Measurements from ENCODE around the gene ATP13A1. TPM values are rescaled to one million over a fixed set of nuclear protein-coding genes. Genes with fewer than 3 reads are reported as not detected.
A peak's percentile ranks its signal among the peaks of the same experiment; 100 is the strongest.

ATP13A1 gene
- polyA plus RNA-seq, 1 of the 3 experiments (the other 2 are of a cell fraction): 67.9 TPM

DNA sequence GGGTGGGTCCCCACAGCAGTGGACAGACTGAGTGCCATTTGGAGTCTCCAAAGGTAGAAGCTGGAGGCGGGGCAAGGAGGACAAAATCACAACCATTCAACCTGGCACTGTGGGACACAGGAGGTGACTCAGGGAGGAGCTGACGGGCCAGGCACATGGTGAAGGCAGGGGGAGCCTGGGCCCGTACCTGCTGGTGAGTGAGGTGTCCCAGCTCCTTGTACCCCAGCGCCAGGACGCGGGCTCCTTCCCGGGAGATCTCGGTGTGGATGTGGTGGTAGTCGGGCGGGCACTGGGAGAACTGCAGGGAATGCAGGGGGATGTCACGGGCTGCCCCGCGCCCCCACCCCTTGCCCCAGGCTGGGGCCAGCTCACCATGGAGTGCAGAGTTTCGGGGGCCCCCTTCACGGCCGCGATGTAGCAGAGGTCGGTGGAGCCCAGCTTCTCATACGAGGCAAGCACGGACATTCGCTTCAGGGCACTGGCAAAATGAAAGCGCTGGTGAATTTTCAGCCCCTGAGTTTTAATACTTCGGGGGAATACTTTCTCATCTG, 9.8 kb downstream of the ATP13A1 start (continued):
- TF ChIP-seq, protein P1, sequence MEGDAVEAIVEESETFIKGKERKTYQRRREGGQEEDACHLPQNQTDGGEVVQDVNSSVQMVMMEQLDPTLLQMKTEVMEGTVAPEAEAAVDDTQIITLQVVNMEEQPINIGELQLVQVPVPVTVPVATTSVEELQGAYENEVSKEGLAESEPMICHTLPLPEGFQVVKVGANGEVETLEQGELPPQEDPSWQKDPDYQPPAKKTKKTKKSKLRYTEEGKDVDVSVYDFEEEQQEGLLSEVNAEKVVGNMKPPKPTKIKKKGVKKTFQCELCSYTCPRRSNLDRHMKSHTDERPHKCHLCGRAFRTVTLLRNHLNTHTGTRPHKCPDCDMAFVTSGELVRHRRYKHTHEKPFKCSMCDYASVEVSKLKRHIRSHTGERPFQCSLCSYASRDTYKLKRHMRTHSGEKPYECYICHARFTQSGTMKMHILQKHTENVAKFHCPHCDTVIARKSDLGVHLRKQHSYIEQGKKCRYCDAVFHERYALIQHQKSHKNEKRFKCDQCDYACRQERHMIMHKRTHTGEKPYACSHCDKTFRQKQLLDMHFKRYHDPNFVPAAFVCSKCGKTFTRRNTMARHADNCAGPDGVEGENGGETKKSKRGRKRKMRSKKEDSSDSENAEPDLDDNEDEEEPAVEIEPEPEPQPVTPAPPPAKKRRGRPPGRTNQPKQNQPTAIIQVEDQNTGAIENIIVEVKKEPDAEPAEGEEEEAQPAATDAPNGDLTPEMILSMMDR (IDR thresholded peaks at IDR 0.05): no peak
- TF ChIP-seq EZH2phosphoT487 (IDR thresholded peaks at IDR 0.05; ENCODE audit: borderline replicate concordance, low read depth) (no peak), TEAD4 (IDR thresholded peaks at IDR 0.05; ENCODE audit: borderline replicate concordance, insufficient read depth) (no peak), MXI1 (IDR thresholded peaks at IDR 0.05; ENCODE audit: low read depth, low read length) (no peak)

DNA sequence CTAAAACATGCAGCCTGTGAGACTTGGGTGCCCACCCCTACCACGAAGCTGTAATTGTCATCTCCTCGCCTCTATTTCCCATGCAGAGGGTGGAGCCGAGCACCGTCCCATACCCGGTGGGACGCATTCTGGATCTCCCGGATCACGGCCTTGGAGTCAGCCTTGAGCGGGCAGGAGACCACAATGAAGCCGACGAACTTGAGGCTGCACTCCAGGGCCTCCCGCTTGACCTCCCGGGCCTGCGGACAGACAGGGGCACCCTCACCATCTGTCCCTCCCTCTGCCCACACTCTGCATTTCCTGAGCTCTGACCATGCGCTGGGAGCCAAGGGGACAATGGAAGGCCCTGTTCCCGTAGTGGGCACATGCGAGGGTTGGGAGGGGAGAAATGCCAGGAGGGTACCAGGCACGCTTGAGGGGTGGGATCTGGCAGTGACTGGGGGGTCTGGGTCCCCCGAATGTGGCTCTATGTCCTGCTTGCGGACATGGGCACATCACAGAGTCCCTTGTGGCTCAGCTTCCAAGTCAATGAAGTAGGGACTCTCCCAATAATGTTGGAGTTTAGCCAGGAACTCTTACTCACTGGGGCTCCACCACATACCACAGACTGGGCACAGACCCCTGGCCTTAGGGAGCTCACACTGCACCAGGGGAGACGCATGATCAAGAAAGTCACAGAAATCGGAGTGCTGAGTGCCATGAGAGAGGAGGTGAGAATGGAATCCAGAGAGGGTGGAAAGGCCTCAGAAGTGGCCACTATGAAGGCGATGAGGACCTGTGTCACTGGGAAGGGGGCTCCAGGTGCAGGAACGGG, 10.8 kb downstream of the ATP13A1 start:
- DNase-seq: peak; percentile 25
- TF ChIP-seq SMC3 (IDR thresholded peaks at IDR 0.05; ENCODE audit: low read depth, low read length): no peak
- TF ChIP-seq JUND (IDR thresholded peaks at IDR 0.05): no peak
- TF ChIP-seq CHD2 (IDR thresholded peaks at IDR 0.05; ENCODE audit: low read length, partially characterized antibody): no peak
- TF ChIP-seq GABPA (IDR thresholded peaks at IDR 0.05; ENCODE audit: low read depth): no peak
- TF ChIP-seq, protein P2, sequence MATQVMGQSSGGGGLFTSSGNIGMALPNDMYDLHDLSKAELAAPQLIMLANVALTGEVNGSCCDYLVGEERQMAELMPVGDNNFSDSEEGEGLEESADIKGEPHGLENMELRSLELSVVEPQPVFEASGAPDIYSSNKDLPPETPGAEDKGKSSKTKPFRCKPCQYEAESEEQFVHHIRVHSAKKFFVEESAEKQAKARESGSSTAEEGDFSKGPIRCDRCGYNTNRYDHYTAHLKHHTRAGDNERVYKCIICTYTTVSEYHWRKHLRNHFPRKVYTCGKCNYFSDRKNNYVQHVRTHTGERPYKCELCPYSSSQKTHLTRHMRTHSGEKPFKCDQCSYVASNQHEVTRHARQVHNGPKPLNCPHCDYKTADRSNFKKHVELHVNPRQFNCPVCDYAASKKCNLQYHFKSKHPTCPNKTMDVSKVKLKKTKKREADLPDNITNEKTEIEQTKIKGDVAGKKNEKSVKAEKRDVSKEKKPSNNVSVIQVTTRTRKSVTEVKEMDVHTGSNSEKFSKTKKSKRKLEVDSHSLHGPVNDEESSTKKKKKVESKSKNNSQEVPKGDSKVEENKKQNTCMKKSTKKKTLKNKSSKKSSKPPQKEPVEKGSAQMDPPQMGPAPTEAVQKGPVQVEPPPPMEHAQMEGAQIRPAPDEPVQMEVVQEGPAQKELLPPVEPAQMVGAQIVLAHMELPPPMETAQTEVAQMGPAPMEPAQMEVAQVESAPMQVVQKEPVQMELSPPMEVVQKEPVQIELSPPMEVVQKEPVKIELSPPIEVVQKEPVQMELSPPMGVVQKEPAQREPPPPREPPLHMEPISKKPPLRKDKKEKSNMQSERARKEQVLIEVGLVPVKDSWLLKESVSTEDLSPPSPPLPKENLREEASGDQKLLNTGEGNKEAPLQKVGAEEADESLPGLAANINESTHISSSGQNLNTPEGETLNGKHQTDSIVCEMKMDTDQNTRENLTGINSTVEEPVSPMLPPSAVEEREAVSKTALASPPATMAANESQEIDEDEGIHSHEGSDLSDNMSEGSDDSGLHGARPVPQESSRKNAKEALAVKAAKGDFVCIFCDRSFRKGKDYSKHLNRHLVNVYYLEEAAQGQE (IDR thresholded peaks at IDR 0.05; ENCODE audit: low read depth, low read length): no peak
- TF ChIP-seq YY1 (IDR thresholded peaks at IDR 0.05; ENCODE audit: low read depth): no peak
- TF ChIP-seq FOXJ3 (CRISPR knock-in tag; IDR thresholded peaks at IDR 0.05): no peak
- no peak for TF ChIP-seq TEAD4 (IDR thresholded peaks at IDR 0.05; ENCODE audit: borderline replicate concordance, insufficient read depth)
- TF ChIP-seq, protein P3, sequence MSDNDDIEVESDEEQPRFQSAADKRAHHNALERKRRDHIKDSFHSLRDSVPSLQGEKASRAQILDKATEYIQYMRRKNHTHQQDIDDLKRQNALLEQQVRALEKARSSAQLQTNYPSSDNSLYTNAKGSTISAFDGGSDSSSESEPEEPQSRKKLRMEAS (IDR thresholded peaks at IDR 0.05; ENCODE audit: low read depth): no peak
- no peak for TF ChIP-seq TAF1 (IDR thresholded peaks at IDR 0.05; ENCODE audit: borderline replicate concordance, low read depth, low read length)
- no peak for TF ChIP-seq EP300 (IDR thresholded peaks at IDR 0.05; ENCODE audit: borderline replicate concordance in 1 of 2, low read depth in 1 of 2, low read length in 1 of 2)
- TF ChIP-seq EZH2phosphoT487 (IDR thresholded peaks at IDR 0.05; ENCODE audit: borderline replicate concordance, low read depth): no peak
- no peak for TF ChIP-seq SIN3A (IDR thresholded peaks at IDR 0.05; ENCODE audit: borderline replicate concordance, low read depth, low read length)
- no peak for TF ChIP-seq RXRA (IDR thresholded peaks at IDR 0.05; ENCODE audit: borderline replicate concordance, low read depth)
- no peak for TF ChIP-seq MEF2A (IDR thresholded peaks at IDR 0.05; ENCODE audit: borderline replicate concordance, low read depth)
- no peak overlapping the region for H3K27ac ChIP-seq (ENCODE audit: low read depth in 2 of 2, low read length in 1 of 2)
- no peak overlapping the region for H3K4me3 ChIP-seq (ENCODE audit: low read depth in 2 of 2, low read length in 1 of 2)
- CTCF ChIA-PET: interaction anchor here (1.1 to 5.5 kb wide), 4 partner anchors 9 to 121 kb away, joined by 4 to 49 read pairs (median 14); partner anchors contain the start of gene GMIP
- H3K27me3 ChIP-seq (ENCODE audit: insufficient read depth): no peaks in the 10 kb centered on the region
- H3K4me1 ChIP-seq (ENCODE audit: control insufficient read depth in 1 of 2, insufficient read depth in 2 of 2, low read depth in 1 of 2, low read length in 1 of 2): peaks cover 0 to 2% of the 10 kb centered on the region in 2 experiments; a peak in 1 of 4 replicates
- H3K4me2 ChIP-seq: no peak overlapping the region
- no peak overlapping the region for H3K9ac ChIP-seq
- POLR2A ChIA-PET: interaction anchor here (0.7 kb wide), 1 partner anchor 120 kb away, joined by 3 read pairs; no protein-coding TSS in a partner anchor
- no peaks in the 10 kb centered on the region for H3K79me2 ChIP-seq (ENCODE audit: insufficient read depth)
- H2AFZ ChIP-seq (ENCODE audit: low read depth): no peak overlapping the region
- peaks cover 3% of the 10 kb centered on the region for H3F3A ChIP-seq (replicated peaks; ENCODE audit: insufficient read depth)
- H3K36me3 ChIP-seq (replicated peaks in 1 of 2; ENCODE audit: control insufficient read depth in 1 of 2, insufficient read depth in 2 of 2, low read length in 1 of 2): peaks cover 9 to 87% of the 10 kb centered on the region in 2 experiments
- H3K9me2 ChIP-seq: no peaks in the 10 kb centered on the region
- 93% methylated on average over 21 of the region's 24 CpGs for WGBS (ENCODE audit: low lambda C conversion rate)
- H3K9me3 ChIP-seq: no peaks in the 10 kb centered on the region
- H4K20me1 ChIP-seq (ENCODE audit: insufficient read depth): no peaks in the 10 kb centered on the region
